Panc1 (cell line): ENCODE results near the gene KCNQ1OT1. TPM values are rescaled to one million over a fixed set of nuclear protein-coding genes. Genes with fewer than 3 reads are reported as not detected.

Experiments used
- ATAC-seq: fragments of 200-7000 bp; cut with Tn5 transposase; 2 replicates; pipeline ENCODE4 v1.9.1; 2020; ENCODE audit warnings: mild to moderate bottlenecking, moderate library complexity
- BruUV-seq: library from RNA; stranded (reverse); fragments of 400-500 nt; replicated peaks from 2 replicates; lab custom pipeline; 2021; lab: Mats Ljungman, UMichigan
- CTCF ChIA-PET: fragments of 300-600 bp; sonication (Branson Sonifier 250); formaldehyde crosslinking; loops from one replicate; lab custom pipeline; 2022; ENCODE audit warnings: antibody characterized with exemption; lab: Charles Lee
- POLR2A ChIA-PET: fragments of 300-600 bp; sonication (Branson Sonifier 250); formaldehyde crosslinking; loops from one replicate; lab custom pipeline; 2022; ENCODE audit warnings: antibody characterized with exemption; lab: Charles Lee
- DNase-seq: peaks from one replicate; pipeline ENCODE4 v3.0.0-alpha.2; 2010; ENCODE audit warnings: low read depth, low spot score
- H3K27ac ChIP-seq: 2 replicates; pipeline ENCODE4 v1.5.1; 2011; ENCODE audit warnings: mild to moderate bottlenecking, low read length, inconsistent platforms
- H3K27me3 ChIP-seq: fragments of 200-500 bp; sonication (Bioruptor generic); 2 replicates; pipeline ENCODE4 v1.6.0; 2014; ENCODE audit warnings: low read length, inconsistent platforms; ENCODE audit not compliant: control insufficient read depth, insufficient read depth
- H3K36me3 ChIP-seq: fragments of 200-500 bp; sonication (Bioruptor generic); 2 replicates; pipeline ENCODE4 v1.5.1; 2014; ENCODE audit warnings: inconsistent platforms, mild to moderate bottlenecking, low read length, moderate library complexity; ENCODE audit not compliant: control insufficient read depth, insufficient read depth
- H3K4me1 ChIP-seq: 2 replicates; pipeline ENCODE4 v1.5.1; 2011; ENCODE audit warnings: inconsistent platforms, mild to moderate bottlenecking, low read length, moderate library complexity; ENCODE audit not compliant: control insufficient read depth, insufficient read depth
- H3K4me3 ChIP-seq, 2 experiments: 2 replicates each; pipeline ENCODE4 v1.5.1; 2011 to 2012; ENCODE audit warnings: low read depth in 2 of 2, low read length in 2 of 2, mild to moderate bottlenecking in 2 of 2, inconsistent platforms in 1 of 2, moderate library complexity in 1 of 2
- H3K9me3 ChIP-seq: fragments of 200-500 bp; sonication (Bioruptor generic); 2 replicates; pipeline ENCODE4 v1.5.1; 2014; ENCODE audit warnings: low read depth, mild to moderate bottlenecking, inconsistent platforms, low read length, moderate library complexity; ENCODE audit not compliant: control insufficient read depth, insufficient read depth
- CTCF ChIP-seq: fragments of 450-650 bp; IDR thresholded peaks from 2 replicates; pipeline ENCODE4 v1.5.1; 2017; ENCODE audit warnings: mild to moderate bottlenecking
- POLR2AphosphoS5 ChIP-seq: IDR thresholded peaks from 2 replicates; pipeline ENCODE4 v1.6.1; 2012; ENCODE audit warnings: mild to moderate bottlenecking, low read depth, low read length, moderate library complexity
- REST ChIP-seq, 2 experiments: IDR thresholded peaks; 2 replicates each; pipeline ENCODE4 v1.6.1; 2011 to 2012; ENCODE audit warnings: low read depth in 2 of 2, control low read depth in 1 of 2, low read length in 1 of 2, mild to moderate bottlenecking in 1 of 2, moderate library complexity in 1 of 2; ENCODE audit not compliant: insufficient read depth in 1 of 2
- SIN3A ChIP-seq: IDR thresholded peaks from 2 replicates; pipeline ENCODE4 v1.6.1; 2012; ENCODE audit warnings: low read depth, mild to moderate bottlenecking, low read length, moderate library complexity, borderline replicate concordance; ENCODE audit not compliant: insufficient read depth
- TCF7L2 ChIP-seq: IDR thresholded peaks from 2 replicates; pipeline ENCODE4 v1.6.1; 2011; ENCODE audit warnings: mild to moderate bottlenecking, low read depth, low read length, inconsistent platforms
- in situ Hi-C: cut with HindIII; loops from 2 replicates; pipeline ENCODE4 v1.10.0; 2016; ENCODE audit warnings: low sequenced_read_pairs, low pct_unique_long_range_greater_than_20kb
- intact Hi-C: fragments of 100-400 bp; cut with micrococcal nuclease; formaldehyde crosslinking; loops from one replicate; pipeline ENCODE4 v1.10.0; 2022; ENCODE audit not compliant: unreplicated experiment
- total RNA-seq: library from RNA; stranded (reverse); gene quantifications from one replicate; pipeline ENCODE4 v1.2.1, GENCODE V29; 2021; ENCODE audit not compliant: unreplicated experiment

The KCNQ1OT1 gene
- total RNA-seq, 1 experiment from 2014 or later, result 1.3 TPM

- ChIA-PET POLR2A (no interaction called here), CTCF (no interaction called here)
- BruUV-seq, result no TSS peak
- DNase-seq (no peak), ATAC-seq (no peak)
- TF ChIP-seq POLR2AphosphoS5 (no peak), CTCF (no peak), REST (IDR thresholded peaks at IDR 0.05; ENCODE audit: insufficient read depth in 1 of 2, low read depth in 2 of 2, low read length in 1 of 2) (no peak), SIN3A (no peak), TCF7L2 (no peak)
- intact Hi-C loops, result no loop called here
- Histone ChIP-seq H3K36me3 (no peaks in the 10 kb centered on the region), H3K27ac (no peak overlapping the region), H3K27me3 (no peaks in the 10 kb centered on the region), H3K9me3 (peaks cover under 1% of the 10 kb centered on the region; the same call in 1 of the 2 replicates), H3K4me1 (no peaks in the 10 kb centered on the region), H3K4me3 (no peak overlapping the region)
- in situ Hi-C loops, result no loop called here
Observed at GRCh38 chr11:2666401-2666741, 33.4 kb downstream of the KCNQ1OT1 start.

GRCh38 chr11:2665526-2666400, 34.0 kb downstream of the KCNQ1OT1 start:
- TF ChIP-seq SIN3A, result no peak
- TF ChIP-seq REST (IDR thresholded peaks at IDR 0.05; ENCODE audit: insufficient read depth in 1 of 2, low read depth in 2 of 2, low read length in 1 of 2), result no peak
- no peak for TF ChIP-seq TCF7L2
- TF ChIP-seq POLR2AphosphoS5, result no peak
- no peak for TF ChIP-seq CTCF
- DNase-seq, result no peak
- BruUV-seq, result no TSS peak
- ChIA-PET POLR2A (no interaction called here), CTCF (no interaction called here)
- no peak overlapping the region for H3K27ac ChIP-seq
- no peaks in the 10 kb centered on the region for H3K36me3 ChIP-seq
- in situ Hi-C loops, result no loop called here
- H3K4me3 ChIP-seq, result no peak overlapping the region
- no peaks in the 10 kb centered on the region for H3K4me1 ChIP-seq
- H3K27me3 ChIP-seq, result no peaks in the 10 kb centered on the region
- intact Hi-C loops, result no loop called here
- peaks cover 7% of the 10 kb centered on the region; the same call in 1 of the 2 replicates for H3K9me3 ChIP-seq
- ATAC-seq, result no peak
